ENCODE measurements around the gene GPR146.
"Not testable (repeated sequence)": the region's sequence is repeated elsewhere in the genome, so short reads cannot be mapped to it uniquely, and the experiment has no call there.

Gene GPR146, protein sequence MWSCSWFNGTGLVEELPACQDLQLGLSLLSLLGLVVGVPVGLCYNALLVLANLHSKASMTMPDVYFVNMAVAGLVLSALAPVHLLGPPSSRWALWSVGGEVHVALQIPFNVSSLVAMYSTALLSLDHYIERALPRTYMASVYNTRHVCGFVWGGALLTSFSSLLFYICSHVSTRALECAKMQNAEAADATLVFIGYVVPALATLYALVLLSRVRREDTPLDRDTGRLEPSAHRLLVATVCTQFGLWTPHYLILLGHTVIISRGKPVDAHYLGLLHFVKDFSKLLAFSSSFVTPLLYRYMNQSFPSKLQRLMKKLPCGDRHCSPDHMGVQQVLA
- total RNA-seq = 0.22 to 2.6 reads per million in 2 experiments

DNA sequence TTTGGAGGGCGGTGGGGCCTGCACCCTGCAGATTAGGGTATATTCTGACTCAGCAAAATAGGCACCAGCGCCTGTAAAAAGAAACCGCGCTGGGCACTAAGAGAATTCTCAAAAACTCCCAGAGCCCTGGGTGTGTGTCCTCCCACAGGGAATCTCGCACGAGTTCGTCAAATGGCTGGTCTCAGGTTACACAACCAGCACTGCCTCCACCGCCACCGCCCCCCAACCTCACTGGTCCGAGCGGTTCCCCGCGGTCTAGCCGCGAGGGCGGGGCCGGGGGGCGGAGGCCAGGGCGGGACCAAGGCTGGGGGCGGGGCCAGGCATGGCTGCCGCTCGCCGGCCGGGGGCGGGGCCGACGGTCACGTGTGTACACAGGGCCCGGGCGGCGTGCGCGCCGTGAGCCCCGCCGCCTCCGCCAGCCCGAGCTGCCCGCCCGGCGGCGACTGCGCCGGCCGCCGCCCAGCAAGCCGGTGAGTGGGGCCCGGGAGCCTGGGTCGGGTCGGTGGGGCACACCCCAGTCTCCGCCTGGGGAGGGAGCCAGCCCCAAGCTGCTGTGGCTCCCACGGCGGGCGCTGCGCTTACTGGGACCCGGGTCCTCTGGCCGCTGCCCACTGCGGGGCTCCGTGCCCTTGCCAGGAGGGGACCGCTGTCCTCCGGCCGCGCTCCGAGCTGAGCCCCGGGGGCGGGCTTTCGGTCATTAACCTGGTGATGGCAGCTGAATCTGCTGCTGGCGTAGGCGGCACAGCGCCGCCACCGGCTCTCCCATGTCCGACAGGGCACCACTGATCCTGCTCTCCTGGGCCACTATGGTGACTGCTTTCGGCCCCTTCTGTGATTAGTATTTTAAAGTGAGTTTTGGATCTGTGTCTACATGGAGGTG lies at the start of gene GPR146:
TSS of gene GPR146 (plus strand) at position 358 of the 880 bp plus-strand sequence. CDS start 12,970 bp downstream, outside the sequence.
- DNase-seq (ENCODE audit: low read depth) = peak; percentile 85

DNA sequence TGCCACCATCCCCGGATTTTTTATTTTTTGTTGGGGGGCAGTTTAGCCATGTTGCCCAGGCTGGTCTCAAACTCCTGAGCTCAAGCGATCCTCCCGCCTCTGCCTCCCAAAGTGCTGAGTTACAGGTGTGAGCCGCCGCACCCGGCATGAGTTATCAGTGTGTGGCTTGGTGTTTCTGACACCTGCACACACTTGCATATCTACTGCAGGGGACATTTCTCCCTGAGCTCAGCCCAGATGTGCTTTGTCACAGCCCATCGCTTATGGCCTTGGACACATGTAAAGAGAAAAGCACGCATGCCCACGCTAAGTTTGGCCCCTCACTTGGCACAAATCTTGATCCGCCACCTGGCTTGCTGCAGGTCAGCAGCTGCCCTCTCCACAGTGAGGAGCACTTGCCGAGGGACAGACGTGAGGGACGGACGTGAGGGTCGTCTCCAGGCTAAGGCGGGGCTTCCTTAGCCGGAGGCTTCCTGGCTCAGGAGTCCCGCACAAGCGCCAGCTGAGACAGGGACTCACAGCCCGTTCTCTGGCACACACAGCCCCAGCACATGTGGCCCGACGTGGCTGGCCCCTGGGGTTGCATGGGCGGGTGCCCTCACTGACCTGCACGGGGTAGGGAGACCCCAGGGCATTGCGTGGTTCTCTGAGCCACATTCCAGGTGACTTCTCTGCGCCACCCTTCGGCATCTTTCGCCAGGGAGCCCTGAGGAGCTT lies 49.6 kb upstream of the GPR146 start:
- no peak for DNase-seq (ENCODE audit: low read depth)

DNA sequence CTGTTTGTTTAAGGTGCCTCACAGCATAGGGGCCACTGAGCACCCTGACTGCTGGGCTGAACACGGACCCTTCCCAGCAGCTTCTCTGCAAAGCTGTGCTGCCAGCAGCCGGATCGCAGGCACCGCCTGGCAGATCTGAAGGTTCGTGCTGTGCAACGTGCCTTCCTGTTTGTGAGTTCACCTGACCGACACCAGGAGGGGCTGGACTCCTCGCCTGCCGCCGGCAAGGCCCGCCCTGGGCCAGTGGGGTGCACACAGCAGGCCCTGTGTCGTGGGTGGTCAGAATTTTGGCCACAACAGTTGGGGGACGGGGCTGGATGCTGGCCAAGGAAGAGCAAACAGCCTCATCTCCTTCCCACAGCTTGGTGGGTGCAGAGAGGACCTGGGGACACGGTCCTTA lies 48.8 kb upstream of the GPR146 start:
- no peak for DNase-seq (ENCODE audit: low read depth)

DNA sequence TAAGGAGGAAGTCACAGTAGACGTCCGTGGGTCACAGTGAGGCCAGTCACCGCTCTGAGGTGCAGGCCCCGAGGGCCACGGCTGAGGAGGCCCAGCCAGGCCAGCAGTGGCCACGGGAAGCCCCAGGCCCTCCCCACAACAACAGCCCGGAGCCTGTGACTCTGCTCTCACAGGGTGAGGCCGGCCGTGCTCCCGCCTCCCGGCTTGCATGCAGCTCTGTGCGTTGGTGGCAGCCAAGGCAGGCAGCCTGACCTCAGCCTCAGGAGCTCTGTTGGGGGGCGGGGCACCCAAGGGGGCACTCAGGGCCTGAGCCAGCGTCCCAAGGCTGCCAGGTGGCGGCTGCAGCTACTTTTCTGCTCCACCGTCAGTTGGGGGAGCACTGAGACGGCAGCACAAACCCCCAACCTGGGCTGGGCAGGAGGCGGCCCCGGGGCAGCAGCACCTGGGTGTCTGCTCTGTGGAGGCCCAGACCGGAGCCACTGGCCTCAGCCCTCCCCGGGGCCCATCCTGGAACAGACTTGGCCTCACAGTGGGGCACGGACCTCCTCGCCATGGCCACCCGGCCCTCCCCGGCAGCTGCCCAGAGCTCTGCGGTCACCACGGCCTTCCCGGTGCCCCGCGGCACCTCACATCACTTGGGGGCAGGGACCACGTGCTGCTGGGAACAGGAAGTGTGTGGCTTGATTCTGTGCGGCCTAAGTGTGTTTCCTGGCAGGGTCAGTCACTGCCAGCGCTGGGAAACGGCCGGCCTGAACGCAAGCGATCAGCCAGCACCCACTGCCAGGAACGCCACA lies 48.1 kb upstream of the GPR146 start:
- no peak for DNase-seq (ENCODE audit: low read depth)

DNA sequence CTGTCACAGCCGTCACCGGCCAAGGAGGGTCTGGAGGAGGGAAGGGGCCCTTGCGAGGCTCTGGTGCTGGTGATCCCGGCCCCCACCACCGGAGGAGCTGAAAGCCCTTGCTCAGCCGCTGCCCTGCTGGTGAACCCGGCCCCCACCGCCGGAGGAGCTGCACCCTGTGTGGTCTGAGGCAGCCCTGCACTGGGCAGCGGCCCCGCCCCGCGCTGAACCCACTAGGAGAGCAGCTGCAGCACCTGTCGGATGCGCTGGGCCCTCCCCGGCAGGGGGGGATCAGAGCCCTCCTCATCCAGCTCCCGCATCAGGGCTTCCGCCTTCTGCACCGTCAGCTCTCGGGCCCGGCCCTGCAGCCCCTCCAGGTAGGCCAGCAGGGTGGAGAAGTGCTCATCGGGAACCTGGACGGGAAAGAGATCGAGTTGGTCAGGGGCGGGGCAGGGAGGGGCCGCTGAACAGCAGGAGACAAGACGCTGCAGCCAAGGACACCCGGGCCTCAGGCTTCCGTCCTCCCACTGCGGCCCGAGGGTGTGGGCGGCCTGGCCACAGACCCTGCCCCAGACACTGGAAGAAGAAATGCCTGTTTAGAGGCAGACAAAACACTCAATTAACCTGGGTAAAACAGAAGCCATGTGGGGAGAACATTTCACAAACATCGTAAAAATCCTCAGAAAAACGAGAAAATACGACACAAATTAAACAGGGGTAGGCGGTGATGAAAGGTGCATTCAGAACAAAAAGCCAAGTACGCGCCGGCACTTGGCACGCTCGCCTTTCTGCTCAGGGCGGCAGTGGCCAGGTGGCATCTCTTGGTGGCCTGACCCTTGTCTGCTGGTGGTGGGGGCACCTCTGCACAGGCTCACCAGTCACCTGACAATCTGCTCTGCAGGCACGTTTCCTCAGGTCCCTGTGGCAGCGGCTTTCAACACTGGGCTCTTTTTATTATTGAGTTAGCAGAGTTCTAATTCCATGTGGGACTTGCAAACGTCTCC lies 46.6 kb upstream of the GPR146 start:
- DNase-seq (ENCODE audit: low read depth) = no peak

DNA sequence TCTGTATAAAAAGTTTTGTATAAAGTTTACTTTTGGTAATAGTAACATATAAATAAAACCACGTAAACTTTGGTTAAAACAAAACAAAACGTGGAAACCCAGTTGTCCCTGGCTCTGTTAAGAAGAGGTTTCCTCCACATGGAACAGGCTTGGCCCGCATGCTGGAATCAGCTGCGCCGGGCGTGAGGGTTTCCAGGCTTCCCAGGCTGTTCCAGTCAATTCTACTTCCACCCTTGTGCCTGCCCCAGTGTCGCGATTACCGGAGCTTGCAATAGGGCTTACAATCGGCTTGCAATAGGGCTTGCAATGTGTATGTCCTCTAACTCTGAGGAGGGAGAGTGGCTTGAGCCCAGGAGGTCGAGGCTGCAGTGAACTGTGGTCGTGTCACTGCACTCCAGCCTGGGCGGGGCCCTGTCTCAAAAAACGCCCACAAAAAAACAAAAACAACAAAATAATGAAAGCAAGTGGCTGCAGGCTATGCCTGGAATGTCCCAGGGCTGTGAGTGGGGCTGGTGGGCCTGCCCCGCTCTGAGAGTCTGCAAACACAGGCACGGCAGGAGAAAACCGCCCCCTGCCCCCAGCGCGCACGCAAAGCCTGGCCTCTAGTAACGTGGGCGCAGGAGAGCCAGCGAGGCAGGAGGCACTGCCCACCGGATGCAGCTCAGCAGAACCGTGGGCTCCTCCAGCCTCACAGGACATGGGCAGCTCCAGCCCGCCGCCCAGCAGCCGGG lies 45.0 kb upstream of the GPR146 start:
- no peak for DNase-seq (ENCODE audit: low read depth)

DNA sequence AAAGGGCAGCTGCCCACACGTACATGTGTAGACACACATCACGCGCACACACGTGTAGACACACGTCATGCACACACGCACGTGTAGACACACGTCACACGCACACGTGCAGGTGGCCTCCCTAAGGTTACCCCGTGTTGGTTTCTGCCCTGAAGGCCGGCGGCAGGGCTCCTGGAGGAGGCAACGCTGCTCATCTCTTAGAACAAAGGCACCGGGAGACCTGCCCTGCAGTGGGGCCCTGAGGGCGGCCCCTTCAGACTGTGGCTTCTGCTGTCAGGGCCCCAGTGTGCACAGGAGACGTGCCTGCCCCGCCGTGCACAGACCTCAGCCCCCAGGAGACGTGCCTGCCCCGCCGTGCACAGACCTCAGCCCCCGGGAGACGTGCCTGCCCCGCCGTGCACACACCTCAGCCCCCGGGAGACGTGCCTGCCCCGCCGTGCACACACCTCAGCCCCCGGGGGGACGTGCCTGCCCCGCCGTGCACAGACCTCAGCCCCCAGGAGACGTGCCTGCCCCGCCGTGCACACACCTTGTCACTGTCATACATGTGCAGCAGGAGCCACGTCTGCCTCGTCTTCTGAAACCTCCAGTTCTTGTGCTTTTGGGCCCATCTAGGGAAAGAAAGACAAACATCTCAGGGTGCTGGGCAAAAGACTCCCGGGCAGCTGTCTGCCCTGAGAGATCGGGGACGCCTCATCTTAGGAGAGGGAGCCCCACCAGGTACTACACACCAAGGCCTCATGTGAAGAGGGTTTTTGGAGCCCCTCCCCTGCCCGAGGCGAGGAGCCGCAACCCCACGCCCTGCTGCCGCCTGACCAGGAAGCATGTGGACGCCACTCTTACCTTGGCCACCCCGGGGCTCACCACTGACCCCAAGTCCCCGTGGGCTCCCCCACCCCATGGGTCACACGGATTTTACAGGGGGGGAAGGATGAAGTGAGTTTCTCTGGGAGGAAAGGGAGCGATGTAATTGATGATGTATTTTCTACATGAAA lies 44.1 kb upstream of the GPR146 start:
- DNase-seq (ENCODE audit: low read depth) = no peak

DNA sequence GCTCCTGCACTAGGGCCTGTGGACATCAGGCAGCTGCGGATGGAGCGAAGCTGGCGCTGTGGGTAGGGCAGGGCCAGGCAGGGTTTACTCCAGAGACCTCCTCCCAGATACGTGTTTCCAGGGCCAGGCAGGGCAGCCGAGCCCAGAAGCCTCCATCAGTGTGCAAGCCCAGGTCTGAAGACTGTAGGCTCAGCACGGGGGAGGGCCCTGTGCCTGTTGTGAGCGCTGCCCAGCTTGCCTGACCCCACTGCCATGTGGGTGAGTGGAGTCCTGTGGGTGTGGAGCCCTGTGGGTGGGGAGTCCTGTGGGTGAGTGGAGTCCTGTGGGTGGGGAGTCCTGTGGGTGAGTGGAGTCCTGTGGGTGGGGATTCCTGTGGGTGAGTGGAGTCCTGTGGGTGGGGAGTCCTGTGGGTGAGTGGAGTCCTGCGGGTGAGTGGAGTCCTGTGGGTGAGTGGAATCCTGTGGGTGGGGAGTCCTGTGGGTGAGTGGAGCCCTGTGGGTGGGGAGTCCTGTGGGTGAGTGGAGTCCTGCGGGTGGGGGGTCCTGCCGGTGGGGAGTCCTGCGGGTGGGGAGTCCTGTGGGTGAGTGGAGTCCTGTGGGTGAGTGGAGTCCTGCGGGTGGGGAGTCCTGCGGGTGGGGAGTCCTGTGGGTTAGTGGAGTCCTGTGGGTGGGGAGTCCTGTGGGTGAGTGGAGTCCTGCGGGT lies 43.1 kb upstream of the GPR146 start:
- not testable (repeated sequence) for DNase-seq (ENCODE audit: low read depth)

DNA sequence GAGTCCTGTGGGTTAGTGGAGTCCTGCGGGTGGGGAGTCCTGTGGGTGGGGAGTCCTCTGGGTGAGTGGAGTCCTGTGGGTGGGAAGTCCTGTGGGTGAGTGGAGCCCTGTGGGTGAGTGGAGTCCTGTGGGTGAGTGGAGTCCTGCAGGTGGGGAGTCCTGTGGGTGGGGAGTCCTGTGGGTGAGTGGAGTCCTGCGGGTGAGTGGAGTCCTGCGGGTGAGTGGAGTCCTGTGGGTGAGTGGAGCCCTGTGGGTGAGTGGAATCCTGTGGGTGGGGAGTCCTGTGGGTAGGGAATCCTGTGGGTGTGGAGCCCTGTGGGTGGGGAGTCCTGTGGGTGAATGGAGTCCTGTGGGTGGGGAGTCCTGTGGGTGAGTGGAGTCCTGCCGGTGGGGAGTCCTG lies 42.3 kb upstream of the GPR146 start:
- not testable (repeated sequence) for DNase-seq (ENCODE audit: low read depth)

DNA sequence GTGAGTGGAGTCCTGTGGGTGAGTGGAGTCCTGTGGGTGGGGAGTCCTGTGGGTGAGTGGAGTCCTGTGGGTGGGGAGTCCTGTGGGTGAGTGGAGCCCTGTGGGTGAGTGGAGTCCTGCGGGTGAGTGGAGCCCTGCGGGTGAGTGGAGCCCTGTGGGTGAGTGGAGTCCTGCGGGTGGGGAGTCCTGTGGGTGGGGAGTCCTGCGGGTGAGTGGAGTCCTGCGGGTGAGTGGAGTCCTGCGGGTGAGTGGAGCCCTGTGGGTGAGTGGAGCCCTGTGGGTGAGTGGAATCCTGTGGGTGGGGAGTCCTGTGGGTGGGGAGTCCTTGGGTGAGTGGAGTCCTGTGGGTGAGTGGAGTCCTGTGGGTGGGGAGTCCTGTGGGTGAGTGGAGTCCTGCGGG lies 41.9 kb upstream of the GPR146 start:
- DNase-seq (ENCODE audit: low read depth) = not testable (repeated sequence)

DNA sequence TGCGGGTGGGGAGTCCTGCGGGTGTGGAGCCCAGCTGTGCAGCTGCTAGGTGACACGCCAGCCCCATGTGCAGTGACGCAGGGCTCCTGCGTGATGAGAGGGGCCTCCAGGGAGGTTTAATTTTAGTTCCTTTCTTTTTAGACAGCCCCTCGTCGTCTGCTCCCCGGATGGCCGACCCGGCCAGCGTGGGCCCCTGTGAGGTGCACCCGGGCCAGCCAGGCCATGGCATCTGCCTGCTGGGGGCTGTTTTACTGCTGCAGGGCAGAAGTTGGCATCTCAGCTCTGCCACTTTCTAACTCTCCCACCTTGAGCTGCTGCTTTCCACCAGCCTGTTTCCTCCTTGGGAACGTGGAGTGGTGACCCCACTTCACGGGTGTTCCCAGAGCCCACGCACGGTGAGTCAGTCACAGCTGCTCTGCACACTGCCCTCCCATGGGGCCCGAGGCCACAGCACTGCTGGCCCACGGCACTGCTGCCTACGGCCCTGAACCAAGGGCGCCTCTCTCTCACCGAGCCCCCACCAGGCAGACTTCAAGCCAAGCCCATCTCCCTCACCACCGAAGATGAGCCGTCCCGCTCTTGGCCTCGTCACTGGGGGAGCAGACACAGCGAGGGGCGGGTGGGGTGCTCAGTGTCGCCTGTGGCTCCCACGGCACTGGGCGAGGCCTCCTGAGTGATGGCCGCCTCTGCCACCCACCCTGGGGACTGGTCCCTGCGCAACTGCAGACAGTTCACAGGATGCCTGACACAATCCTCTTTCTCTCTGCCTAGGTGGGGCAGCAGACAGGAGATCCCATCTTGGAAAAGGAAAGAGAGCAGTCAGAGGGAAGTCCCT lies 40.1 kb upstream of the GPR146 start:
- no peak for DNase-seq (ENCODE audit: low read depth)

DNA sequence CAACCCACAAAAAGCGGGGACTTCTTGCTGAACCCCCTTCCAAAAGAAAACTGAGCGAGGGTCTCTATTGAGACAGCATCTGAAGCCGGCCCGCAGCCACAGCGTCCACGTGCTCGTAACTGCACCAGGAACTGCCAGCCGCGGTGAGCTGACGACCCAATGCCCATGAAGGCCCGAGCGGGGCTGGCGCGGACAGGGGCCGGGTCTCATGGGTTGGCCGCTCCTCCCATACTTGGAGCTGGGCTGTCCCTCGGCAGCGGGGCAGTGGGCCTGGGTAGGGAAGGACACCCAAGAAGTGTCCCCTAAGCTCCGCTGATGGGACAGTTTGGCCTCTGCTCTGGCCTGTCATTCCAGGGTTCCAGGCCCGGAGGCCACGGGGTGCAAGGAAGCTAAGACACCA lies 39.0 kb upstream of the GPR146 start:
- DNase-seq (ENCODE audit: low read depth) = no peak

DNA sequence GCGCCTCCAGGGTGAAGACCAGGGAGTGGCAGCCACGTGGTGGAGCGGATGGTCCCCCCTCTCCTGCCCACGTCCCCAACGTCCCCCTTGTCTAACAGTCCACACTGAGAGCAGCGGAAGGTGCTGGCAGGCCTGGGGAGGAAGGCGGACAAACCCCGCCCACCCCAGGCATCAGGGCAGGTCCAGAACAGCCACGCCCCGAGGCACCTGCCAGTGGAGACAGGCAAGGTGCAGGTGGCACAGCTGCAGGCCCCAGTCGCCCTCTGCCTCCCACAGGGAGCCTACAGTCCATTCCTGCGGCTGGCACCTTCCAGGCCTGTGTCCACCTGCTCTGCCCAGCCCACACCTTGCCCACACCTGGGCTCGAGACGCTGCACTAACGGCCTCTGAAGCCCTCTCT lies 36.4 kb upstream of the GPR146 start:
- DNase-seq (ENCODE audit: low read depth) = no peak

DNA sequence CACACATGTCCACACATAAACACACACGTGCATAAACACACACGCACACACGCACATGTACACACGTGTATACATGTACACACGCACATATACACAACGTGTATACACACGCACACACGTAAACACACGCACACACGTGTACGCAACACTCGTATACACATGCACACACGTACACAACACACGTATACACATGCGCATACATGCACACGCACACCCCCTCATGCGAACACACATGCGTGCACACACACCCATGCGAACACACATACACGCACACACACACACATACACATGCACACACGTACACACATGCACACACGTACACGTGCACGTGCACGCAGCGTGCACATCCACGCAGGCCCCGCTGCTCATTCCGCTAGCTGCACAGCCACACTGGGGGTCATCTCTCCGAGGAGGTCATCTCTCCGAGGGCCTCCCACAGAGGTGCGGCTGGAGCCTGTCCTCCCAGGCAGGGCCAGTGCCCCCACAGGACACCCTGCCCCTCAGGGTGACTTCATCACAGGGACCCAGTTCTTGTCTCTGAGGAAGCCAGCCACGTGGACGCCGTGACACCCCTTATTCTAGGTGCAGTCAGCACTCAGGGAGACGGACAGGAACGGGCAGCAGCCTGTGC lies 35.5 kb upstream of the GPR146 start:
- no peak for DNase-seq (ENCODE audit: low read depth)

DNA sequence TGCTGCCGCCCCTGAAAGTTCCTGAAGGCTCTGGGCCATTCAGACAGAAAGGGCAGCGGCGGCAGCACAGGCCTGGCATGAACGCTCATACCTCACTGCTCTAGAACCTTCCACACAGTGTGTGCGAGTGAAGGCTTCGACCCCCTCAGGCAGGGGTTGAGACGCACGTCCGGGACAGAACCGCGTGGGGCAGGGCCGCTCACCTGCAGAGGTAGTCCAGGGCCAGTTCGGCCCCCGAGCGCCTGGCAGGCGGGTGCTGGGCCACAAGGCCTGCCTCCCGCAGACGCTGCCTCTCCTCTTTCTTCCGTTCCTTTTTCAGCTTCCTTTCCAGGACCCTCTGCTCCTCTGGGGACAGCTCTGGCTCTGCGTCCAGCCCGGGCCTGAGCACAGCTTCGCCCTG lies 34.6 kb upstream of the GPR146 start:
- DNase-seq (ENCODE audit: low read depth) = no peak

DNA sequence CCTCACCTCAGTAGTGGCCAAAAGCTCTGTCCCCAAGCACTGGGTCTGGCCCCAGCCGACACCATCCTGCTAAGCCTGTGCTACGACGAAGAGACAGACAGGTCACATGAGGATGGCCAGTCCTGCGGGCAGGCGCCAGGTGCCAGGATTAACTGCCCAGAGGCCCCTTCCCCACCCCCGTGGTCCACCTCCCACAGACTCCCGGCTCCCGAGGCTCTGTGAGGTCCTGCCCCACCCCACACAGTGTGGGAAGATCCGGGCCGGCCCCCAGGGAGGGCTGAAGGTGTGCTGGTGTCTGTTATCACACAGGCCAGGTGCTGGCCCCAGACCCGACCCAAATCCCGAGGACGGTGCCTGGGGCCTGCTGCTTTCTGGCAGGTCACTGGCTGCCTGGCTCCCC lies 34.1 kb upstream of the GPR146 start:
- no peak for DNase-seq (ENCODE audit: low read depth)
